Measurements from ENCODE around the gene ACTMAP. TPM values are rescaled to one million over a fixed set of nuclear protein-coding genes. Genes with fewer than 3 reads are reported as not detected.

Gene ACTMAP
- total RNA-seq, 1 experiment from 2014 or later: 27.7 TPM

- no peak overlapping the region for H3K56ac ChIP-seq (ENCODE audit: insufficient read length, low read depth, low read length)
- H3K27me3 ChIP-seq (ENCODE audit: insufficient read depth, low read length): no peaks in the 10 kb centered on the region
- Mint-ChIP-seq H3K9me3 (peaks cover 0 to 3% of the 10 kb centered on the region in 2 experiments; a peak in 1 of 5 replicates), H3K27me3 (ENCODE audit: low read depth) (no peaks in the 10 kb centered on the region), H3K36me3 (ENCODE audit: insufficient read depth in 1 of 3, low read depth in 3 of 3) (peaks cover 6 to 17% (median 12%) of the 10 kb centered on the region in 3 experiments; a peak in 5 of 7 replicates), H3K4me1 (peaks cover 24 to 28% of the 10 kb centered on the region in 2 experiments), H3K4me3 (peak overlapping the region in 1 of 2 experiments; percentile 34; a peak in 1 of 5 replicates), H3K27ac (peak overlapping the region in 2 of 3 experiments; percentile 28 to 77; a peak in 3 of 7 replicates)
- no peak overlapping the region for H4K8ac ChIP-seq (replicated peaks; ENCODE audit: insufficient read length, low read depth, low read length)
- H2BK120ac ChIP-seq (ENCODE audit: low read depth, low read length, poor library complexity, severe bottlenecking): no peak overlapping the region
- no peak overlapping the region for H2AK5ac ChIP-seq (ENCODE audit: insufficient read length, low read length)
- no peak overlapping the region for H3K27ac ChIP-seq (ENCODE audit: insufficient read length, low read depth, low read length)
- no peak overlapping the region for H3K4me2 ChIP-seq (ENCODE audit: insufficient read depth, insufficient read length, low read length)
- TF ChIP-seq, protein P1, sequence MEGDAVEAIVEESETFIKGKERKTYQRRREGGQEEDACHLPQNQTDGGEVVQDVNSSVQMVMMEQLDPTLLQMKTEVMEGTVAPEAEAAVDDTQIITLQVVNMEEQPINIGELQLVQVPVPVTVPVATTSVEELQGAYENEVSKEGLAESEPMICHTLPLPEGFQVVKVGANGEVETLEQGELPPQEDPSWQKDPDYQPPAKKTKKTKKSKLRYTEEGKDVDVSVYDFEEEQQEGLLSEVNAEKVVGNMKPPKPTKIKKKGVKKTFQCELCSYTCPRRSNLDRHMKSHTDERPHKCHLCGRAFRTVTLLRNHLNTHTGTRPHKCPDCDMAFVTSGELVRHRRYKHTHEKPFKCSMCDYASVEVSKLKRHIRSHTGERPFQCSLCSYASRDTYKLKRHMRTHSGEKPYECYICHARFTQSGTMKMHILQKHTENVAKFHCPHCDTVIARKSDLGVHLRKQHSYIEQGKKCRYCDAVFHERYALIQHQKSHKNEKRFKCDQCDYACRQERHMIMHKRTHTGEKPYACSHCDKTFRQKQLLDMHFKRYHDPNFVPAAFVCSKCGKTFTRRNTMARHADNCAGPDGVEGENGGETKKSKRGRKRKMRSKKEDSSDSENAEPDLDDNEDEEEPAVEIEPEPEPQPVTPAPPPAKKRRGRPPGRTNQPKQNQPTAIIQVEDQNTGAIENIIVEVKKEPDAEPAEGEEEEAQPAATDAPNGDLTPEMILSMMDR (conservative IDR thresholded peaks at IDR 0.05): no peak
- no peak overlapping the region for H2BK20ac ChIP-seq (ENCODE audit: low read depth, low read length, poor library complexity, severe bottlenecking)
- no peak overlapping the region for H4K5ac ChIP-seq (ENCODE audit: insufficient read length, low read depth, low read length)
- H4K20me1 ChIP-seq (ENCODE audit: control insufficient read depth, insufficient read depth, insufficient read length): no peaks in the 10 kb centered on the region
- H3T11ph ChIP-seq (ENCODE audit: low read length): no peak overlapping the region
- no peak overlapping the region for H3K4ac ChIP-seq (ENCODE audit: low read depth, low read length)
- H3K9me3 ChIP-seq (ENCODE audit: control insufficient read depth, low read depth, low read length): no peaks in the 10 kb centered on the region
- no peaks in the 10 kb centered on the region; the same call in 1 of the 2 replicates for H3K79me2 ChIP-seq (ENCODE audit: insufficient read depth, low read length)
- no peaks in the 10 kb centered on the region for H3K79me1 ChIP-seq (ENCODE audit: insufficient read depth, low read depth, low read length, poor library complexity, severe bottlenecking)
- WGBS (ENCODE audit: extremely low coverage, insufficient read length, low lambda C conversion rate): no CpG with 5 or more reads among the region's 7 CpGs
- peaks cover 9% of the 10 kb centered on the region for H3K23me2 ChIP-seq (ENCODE audit: insufficient read length, low read depth, low read length, poor library complexity, severe bottlenecking)
- H4K91ac ChIP-seq (ENCODE audit: insufficient read length, low read depth, low read length): no peak overlapping the region
- H2BK15ac ChIP-seq (ENCODE audit: low read depth, low read length): no peak overlapping the region
- no peak overlapping the region for H3K18ac ChIP-seq (ENCODE audit: insufficient read length, low read depth, low read length)
- DNase-seq: no peak
- H2BK5ac ChIP-seq (ENCODE audit: insufficient read length, low read length): no peak overlapping the region
- H3K9ac ChIP-seq (ENCODE audit: extremely low read depth, insufficient read length, low read length): no peak overlapping the region
- H3K4me1 ChIP-seq (ENCODE audit: insufficient read depth, low read length): peaks cover 4% of the 10 kb centered on the region; the same call in 1 of the 2 replicates
- H2BK12ac ChIP-seq (ENCODE audit: insufficient read length, low read depth, low read length): no peak overlapping the region
- H2AFZ ChIP-seq (ENCODE audit: low read length): no peak overlapping the region
- H3K14ac ChIP-seq (ENCODE audit: insufficient read depth, low read length): no peak overlapping the region
- H3K23ac ChIP-seq (ENCODE audit: insufficient read length, low read depth, low read length): no peak overlapping the region
Observed at GRCh38 chr19:40745402-40745780, 4.9 kb downstream of the ACTMAP start.

Measured in H9 (cell line).